HEK293 (cell line): ENCODE data around the gene ASAP2.

Experiments
- CTCF ChIA-PET: fragments of 350-600 bp; formaldehyde crosslinking; extraction: SDS; loops from one replicate; lab custom pipeline; 2021; ENCODE audit warnings: antibody characterized with exemption; lab: Yijun Ruan, JAX
- POLR2A ChIA-PET: fragments of 300-600 bp; formaldehyde crosslinking; extraction: SDS; loops from one replicate; lab custom pipeline; 2020; ENCODE audit warnings: antibody characterized with exemption, inconsistent platforms; lab: Yijun Ruan, JAX
- H3K27ac ChIP-seq: fragments of 200-500 bp; sonication (Bioruptor generic); 2 replicates; pipeline ENCODE4 v1.5.1; 2014; ENCODE audit warnings: low read depth, low read length, control low read depth, inconsistent platforms; ENCODE audit errors: extremely low read depth
- H3K36me3 ChIP-seq, 2 experiments: fragments of 200-500 bp in 1 of 2; sonication (Bioruptor generic) in 1 of 2; 1 replicate in 1 of 2; 2 replicates in 1 of 2; pipeline ENCODE4 v1.5.1; 2014 to 2017; ENCODE audit warnings: inconsistent platforms in 2 of 2, low read length in 2 of 2; ENCODE audit not compliant: control insufficient read depth in 2 of 2, insufficient read depth in 1 of 2
- H3K4me1 ChIP-seq: fragments of 200-500 bp; sonication (Bioruptor generic); 2 replicates; pipeline ENCODE4 v1.5.1; 2014; ENCODE audit warnings: mild to moderate bottlenecking, low read length, inconsistent platforms; ENCODE audit not compliant: control insufficient read depth, insufficient read depth
- H3K4me3 ChIP-seq: 2 replicates; pipeline ENCODE4 v1.5.1; 2011; ENCODE audit warnings: low read depth, mild to moderate bottlenecking, control low read depth, low read length, moderate library complexity
- H3K9me3 ChIP-seq: fragments of 200-500 bp; sonication (Bioruptor generic); 2 replicates; pipeline ENCODE4 v1.5.1; 2014; ENCODE audit warnings: low read depth, low read length, inconsistent platforms; ENCODE audit not compliant: control insufficient read depth, insufficient read depth
- CTCF ChIP-seq: fragments of 450-650 bp; formaldehyde crosslinking; IDR thresholded peaks from 2 replicates; pipeline ENCODE4 v1.5.1; 2016; ENCODE audit warnings: missing biosample characterization, missing genetic modification characterization
- FEZF1 ChIP-seq: fragments of 450-650 bp; formaldehyde crosslinking; IDR thresholded peaks from 2 replicates; pipeline ENCODE4 v1.5.1; 2016; ENCODE audit warnings: missing biosample characterization, missing genetic modification characterization
- GFI1B ChIP-seq: fragments of 450-650 bp; formaldehyde crosslinking; IDR thresholded peaks from 2 replicates; pipeline ENCODE4 v1.5.1; 2016; ENCODE audit warnings: missing biosample characterization, missing genetic modification characterization
- HIC1 ChIP-seq: fragments of 450-650 bp; formaldehyde crosslinking; IDR thresholded peaks from 2 replicates; pipeline ENCODE4 v1.5.1; 2016; ENCODE audit warnings: missing biosample characterization, missing genetic modification characterization
- PBX3 ChIP-seq: sonication (generic); formaldehyde crosslinking; IDR thresholded peaks from 2 replicates; pipeline ENCODE4 v1.8.1; 2022; ENCODE audit warnings: mild to moderate bottlenecking, moderate library complexity, missing genetic modification reagents
- PRDM2 ChIP-seq: fragments of 450-650 bp; formaldehyde crosslinking; IDR thresholded peaks from 2 replicates; pipeline ENCODE4 v1.5.1; 2016; ENCODE audit warnings: missing biosample characterization, missing genetic modification characterization, borderline replicate concordance
- RBAK ChIP-seq: fragments of 450-650 bp; formaldehyde crosslinking; IDR thresholded peaks from 2 replicates; pipeline ENCODE4 v1.5.1; 2016; ENCODE audit warnings: missing biosample characterization, missing genetic modification characterization
- SP7 ChIP-seq: fragments of 450-650 bp; formaldehyde crosslinking; IDR thresholded peaks from 2 replicates; pipeline ENCODE4 v1.5.1; 2016; ENCODE audit warnings: missing biosample characterization, missing genetic modification characterization
- ZBTB20 ChIP-seq: fragments of 450-650 bp; formaldehyde crosslinking; IDR thresholded peaks from 2 replicates; pipeline ENCODE4 v1.5.1; 2016; ENCODE audit warnings: missing biosample characterization, missing genetic modification characterization
- ZNF121 ChIP-seq: fragments of 450-650 bp; formaldehyde crosslinking; IDR thresholded peaks from 2 replicates; pipeline ENCODE4 v1.5.1; 2016; ENCODE audit warnings: missing biosample characterization, missing genetic modification characterization
- ZNF155 ChIP-seq: fragments of 450-650 bp; formaldehyde crosslinking; IDR thresholded peaks from 2 replicates; pipeline ENCODE4 v1.5.1; 2016; ENCODE audit warnings: missing biosample characterization, missing genetic modification characterization
- ZNF2 ChIP-seq: fragments of 450-650 bp; formaldehyde crosslinking; IDR thresholded peaks from 2 replicates; pipeline ENCODE4 v1.5.1; 2016; ENCODE audit warnings: missing biosample characterization, missing genetic modification characterization
- ZNF341 ChIP-seq: fragments of 450-650 bp; formaldehyde crosslinking; IDR thresholded peaks from 2 replicates; pipeline ENCODE4; 2016; ENCODE audit warnings: low read depth, missing biosample characterization, missing genetic modification characterization
- ZNF391 ChIP-seq: fragments of 450-650 bp; formaldehyde crosslinking; IDR thresholded peaks from 2 replicates; pipeline ENCODE4 v1.5.1; 2016; ENCODE audit warnings: low read depth, missing biosample characterization, missing genetic modification characterization, borderline replicate concordance
- ZNF624 ChIP-seq: fragments of 450-650 bp; formaldehyde crosslinking; IDR thresholded peaks from 2 replicates; pipeline ENCODE4 v1.5.1; 2017; ENCODE audit warnings: missing biosample characterization, missing genetic modification characterization
- ZNF660 ChIP-seq: fragments of 450-650 bp; IDR thresholded peaks from 2 replicates; pipeline ENCODE4 v1.5.1; 2018; ENCODE audit warnings: missing biosample characterization, mild to moderate bottlenecking, missing genetic modification characterization
- ZNF677 ChIP-seq: fragments of 450-650 bp; IDR thresholded peaks from 2 replicates; pipeline ENCODE4 v1.5.0; 2018; ENCODE audit warnings: missing biosample characterization, mild to moderate bottlenecking, missing genetic modification characterization, moderate library complexity
- ZNF707 ChIP-seq: fragments of 450-650 bp; formaldehyde crosslinking; IDR thresholded peaks from 2 replicates; pipeline ENCODE4 v1.5.1; 2016; ENCODE audit warnings: missing biosample characterization, missing genetic modification characterization
- ZNF837 ChIP-seq: fragments of 450-650 bp; formaldehyde crosslinking; IDR thresholded peaks from 2 replicates; pipeline ENCODE4 v1.5.1; 2016; ENCODE audit warnings: missing biosample characterization, missing genetic modification characterization

The ASAP2 gene

GRCh38 chr2:9422321-9423099 is 215.9 kb downstream of the ASAP2 start (continued):
- peak; percentile 31; the same call in 1 of the 2 replicates for TF ChIP-seq PRDM2
- TF ChIP-seq CTCF (tag by site-specific recombination): peak; percentile 69
- peak; percentile 50 for TF ChIP-seq ZBTB20 (tag by site-specific recombination)
- TF ChIP-seq, all 188 proteins: peak for 8

- ChIA-PET CTCF (interaction anchor here (0.6 kb wide), 1 partner anchor 200 kb away, joined by 3 read pairs; no protein-coding TSS in a partner anchor), POLR2A (interaction anchor here (0.8 to 1.4 kb wide), 5 partner anchors 87 to 273 kb away, joined by 3 to 6 read pairs (median 3); partner anchors contain the start of gene ADAM17)
- Histone ChIP-seq H3K4me1 (no peaks in the 10 kb centered on the region), H3K27ac (peak within 1 kb of the TSS; percentile 62), H3K4me3 (peak within 1 kb of the TSS; percentile 74), H3K9me3 (no peaks in the 10 kb centered on the region), H3K36me3 (peaks cover under 1 to 9% of the 10 kb centered on the region in 2 experiments; a peak in 2 of 3 replicates)
- no peak for TF ChIP-seq ZNF155
- TF ChIP-seq ZNF707 (tag by site-specific recombination): no peak
- no peak for TF ChIP-seq GFI1B (tag by site-specific recombination)
- TF ChIP-seq ZNF341 (tag by site-specific recombination): peak; percentile 95
- TF ChIP-seq HIC1 (tag by site-specific recombination): no peak
- TF ChIP-seq SP7: peak; percentile 79
- peak; percentile 47; the same call in 1 of the 2 replicates for TF ChIP-seq ZNF660 (tag by site-specific recombination)
- no peak for TF ChIP-seq ZNF677
- TF ChIP-seq ZNF391: no peak
- no peak for TF ChIP-seq ZNF837 (tag by site-specific recombination)
- TF ChIP-seq CTCF (tag by site-specific recombination): peak; percentile 7; the same call in 1 of the 2 replicates
- TF ChIP-seq RBAK (tag by site-specific recombination): no peak
- TF ChIP-seq ZBTB20 (tag by site-specific recombination): peak; percentile 52; the same call in 1 of the 2 replicates
- TF ChIP-seq ZNF2 (tag by site-specific recombination): peak; percentile 15; the same call in 1 of the 2 replicates
- 0 out of 2 replicates have a peak, but pooled peaks have one; percentile 41 for TF ChIP-seq ZNF121 (tag by site-specific recombination)
- 0 out of 2 replicates have a peak, but pooled peaks have one; percentile 35 for TF ChIP-seq PBX3 (CRISPR knock-in tag)
- TF ChIP-seq ZNF624 (tag by site-specific recombination): no peak
- peak; percentile 20; the same call in 1 of the 2 replicates for TF ChIP-seq FEZF1 (tag by site-specific recombination)
These were observed 216.7 kb downstream of the ASAP2 start, which contains the start of the genes CPSF3 and ITGB1BP1 for GRCh38 chr2:9423100-9423921. TSS of gene CPSF3 (plus strand) at chr2:9423654. CDS start at chr2:9423774, 120 bp downstream. TSS of gene ITGB1BP1 (minus strand) at chr2:9423528. CDS start at chr2:9418697, 4,831 bp downstream.
